ENCODE results near the gene SNRNP200. TPM values are rescaled to one million over a fixed set of nuclear protein-coding genes. Genes with fewer than 3 reads are reported as not detected.

The SNRNP200 gene
- total RNA-seq, 1 donor from 2014 or later: 191 TPM

GRCh38 chr2:96239091-96239490, 66.3 kb downstream of the SNRNP200 start:
- DNase-seq (ENCODE audit: low spot score): no peak
- no peak overlapping the region for H3K4me3 Mint-ChIP-seq (ENCODE audit: low read depth)
- intact Hi-C loops (cut with micrococcal nuclease): no loop called here
- peaks cover 27% of the 10 kb centered on the region for H3K4me1 Mint-ChIP-seq (ENCODE audit: low read depth)
- peaks cover 10% of the 10 kb centered on the region for H3K36me3 Mint-ChIP-seq (ENCODE audit: low read depth)
- H3K27ac Mint-ChIP-seq: no peak overlapping the region
- no peaks in the 10 kb centered on the region for H3K9me3 Mint-ChIP-seq
- no peaks in the 10 kb centered on the region for H3K27me3 Mint-ChIP-seq (ENCODE audit: low read depth)

- peaks cover 27% of the 10 kb centered on the region for H3K4me1 Mint-ChIP-seq (ENCODE audit: low read depth)
- no peaks in the 10 kb centered on the region for H3K27me3 Mint-ChIP-seq (ENCODE audit: low read depth)
- no peak for DNase-seq (ENCODE audit: low spot score)
- no peak overlapping the region for H3K27ac Mint-ChIP-seq
- peaks cover 10% of the 10 kb centered on the region for H3K36me3 Mint-ChIP-seq (ENCODE audit: low read depth)
- H3K4me3 Mint-ChIP-seq (ENCODE audit: low read depth): no peak overlapping the region
- H3K9me3 Mint-ChIP-seq: no peaks in the 10 kb centered on the region
- intact Hi-C loops (cut with micrococcal nuclease): no loop called here
Observed at GRCh38 chr2:96238266-96238665, 67.1 kb downstream of the SNRNP200 start.

GRCh38 chr2:96236882-96237281, 68.5 kb downstream of the SNRNP200 start:
- no peaks in the 10 kb centered on the region for H3K9me3 Mint-ChIP-seq
- no peak overlapping the region for H3K4me3 Mint-ChIP-seq (ENCODE audit: low read depth)
- H3K27ac Mint-ChIP-seq: no peak overlapping the region
- H3K36me3 Mint-ChIP-seq (ENCODE audit: low read depth): peaks cover 4% of the 10 kb centered on the region
- no peaks in the 10 kb centered on the region for H3K27me3 Mint-ChIP-seq (ENCODE audit: low read depth)
- DNase-seq (ENCODE audit: low spot score): no peak
- H3K4me1 Mint-ChIP-seq (ENCODE audit: low read depth): peaks cover 13% of the 10 kb centered on the region
- intact Hi-C loops (cut with micrococcal nuclease): no loop called here

GRCh38 chr2:96233880-96234316, 71.4 kb downstream of the SNRNP200 start:
- Mint-ChIP-seq H3K4me1 (ENCODE audit: low read depth) (peaks cover 3% of the 10 kb centered on the region), H3K4me3 (ENCODE audit: low read depth) (no peak overlapping the region), H3K27me3 (ENCODE audit: low read depth) (no peaks in the 10 kb centered on the region), H3K27ac (no peak overlapping the region), H3K36me3 (ENCODE audit: low read depth) (no peaks in the 10 kb centered on the region), H3K9me3 (no peaks in the 10 kb centered on the region)
- no peak for DNase-seq (ENCODE audit: low spot score)
- intact Hi-C loops (cut with micrococcal nuclease): no loop called here

- Mint-ChIP-seq H3K4me3 (ENCODE audit: low read depth) (no peak overlapping the region), H3K9me3 (no peaks in the 10 kb centered on the region), H3K27ac (no peak overlapping the region), H3K4me1 (ENCODE audit: low read depth) (peaks cover 3% of the 10 kb centered on the region), H3K36me3 (ENCODE audit: low read depth) (no peaks in the 10 kb centered on the region), H3K27me3 (ENCODE audit: low read depth) (no peaks in the 10 kb centered on the region)
- DNase-seq (ENCODE audit: low spot score): no peak
- intact Hi-C loops (cut with micrococcal nuclease): no loop called here
Observed at GRCh38 chr2:96233436-96233835, 71.9 kb downstream of the SNRNP200 start.

GRCh38 chr2:96231316-96231715, 74.0 kb downstream of the SNRNP200 start:
- no peak overlapping the region for H3K27ac Mint-ChIP-seq
- no peak for DNase-seq (ENCODE audit: low spot score)
- intact Hi-C loops (cut with micrococcal nuclease): no loop called here
- no peaks in the 10 kb centered on the region for H3K9me3 Mint-ChIP-seq
- no peaks in the 10 kb centered on the region for H3K27me3 Mint-ChIP-seq (ENCODE audit: low read depth)
- H3K4me3 Mint-ChIP-seq (ENCODE audit: low read depth): no peak overlapping the region
- no peaks in the 10 kb centered on the region for H3K36me3 Mint-ChIP-seq (ENCODE audit: low read depth)
- no peaks in the 10 kb centered on the region for H3K4me1 Mint-ChIP-seq (ENCODE audit: low read depth)

- intact Hi-C loops (cut with micrococcal nuclease): loop anchor here (2.0 kb wide), 1 partner anchor 16 kb away; the partner anchor contains the start of gene STARD7
- Mint-ChIP-seq H3K4me3 (ENCODE audit: low read depth) (no peak overlapping the region), H3K9me3 (no peaks in the 10 kb centered on the region), H3K36me3 (ENCODE audit: low read depth) (no peaks in the 10 kb centered on the region), H3K27ac (peak overlapping the region; percentile 84), H3K27me3 (ENCODE audit: low read depth) (no peaks in the 10 kb centered on the region), H3K4me1 (ENCODE audit: low read depth) (peaks cover 9% of the 10 kb centered on the region)
- no peak for DNase-seq (ENCODE audit: low spot score)
Observed at GRCh38 chr2:96225016-96225533, 80.3 kb downstream of the SNRNP200 start.

Other genes starting within 250 kb of the SNRNP200 start
- gene ADRA2B, start 189.0 kb downstream of the SNRNP200 start, total RNA-seq: 0.09 and 0.21 TPM in 2 replicates
- 1.3 and 1.5 TPM in 2 replicates for gene ASTL, start 167.0 kb downstream of the SNRNP200 start, total RNA-seq
- gene DUSP2, start 160.1 kb downstream of the SNRNP200 start, total RNA-seq: 238 and 260 TPM in 2 replicates
- 201 and 206 TPM in 2 replicates for gene STARD7, start 96.7 kb downstream of the SNRNP200 start, total RNA-seq
- gene TMEM127, start 39.5 kb downstream of the SNRNP200 start, total RNA-seq: 29.0 and 30.4 TPM in 2 replicates
- 93.9 and 94.7 TPM in 2 replicates for gene CIAO1, start 39.3 kb downstream of the SNRNP200 start, total RNA-seq
- gene ITPRIPL1, start 19.8 kb upstream of the SNRNP200 start, total RNA-seq: 44.8 and 45.0 TPM in 2 replicates
- gene NCAPH, start 30.2 kb upstream of the SNRNP200 start, total RNA-seq: 62.1 and 63.3 TPM in 2 replicates
- gene NEURL3, start 199.8 kb upstream of the SNRNP200 start, total RNA-seq: 0.16 and 0.52 TPM in 2 replicates
- 164 and 170 TPM in 2 replicates for gene ARID5A, start 231.2 kb upstream of the SNRNP200 start, total RNA-seq

All from activated T-helper 2 cell treated with anti-CD3 and anti-CD28 coated beads, Interferon-gamma antibody, Interleukin-2, Interleukin-4, amounts not matched to agents 10 μg/mL and 5 μg/mL and 100 μg/mL, durations not matched to agents 14 hours and 24 hours and 36 hours (primary cell).